Neural crest cell (in vitro differentiated cells): ENCODE measurements around the gene PRR35. TPM values are rescaled to one million over a fixed set of nuclear protein-coding genes. Genes with fewer than 3 reads are reported as not detected.

ENCODE experiments used
- DNase-seq: peaks from one replicate; pipeline ENCODE4 v3.0.0; 2021; ENCODE audit warnings: low read depth, mixed read lengths, low spot score
- H3K27ac Mint-ChIP-seq: one replicate; pipeline ENCODE4 v1.8.0; 2021; ENCODE audit warnings: mild to moderate bottlenecking, mixed read lengths; ENCODE audit not compliant: unreplicated experiment
- H3K27me3 Mint-ChIP-seq: 2 replicates; pipeline ENCODE4 v1.8.0; 2021; ENCODE audit warnings: low read depth, mild to moderate bottlenecking, mixed read lengths
- H3K36me3 Mint-ChIP-seq: 2 replicates; pipeline ENCODE4 v1.8.0; 2021; ENCODE audit warnings: low read depth, mild to moderate bottlenecking, mixed read lengths
- H3K4me1 Mint-ChIP-seq: 2 replicates; pipeline ENCODE4 v1.8.0; 2021; ENCODE audit warnings: mixed read lengths
- H3K4me3 Mint-ChIP-seq: one replicate; pipeline ENCODE4 v1.8.0; 2021; ENCODE audit warnings: mild to moderate bottlenecking, mixed read lengths
- H3K9me3 Mint-ChIP-seq: 2 replicates; pipeline ENCODE4 v1.8.0; 2021; ENCODE audit warnings: mixed read lengths
- CTCF ChIP-seq: fragments of 200-600 bp; sonication (generic); conservative IDR thresholded peaks from 2 replicates; pipeline ENCODE4 v1.5.0; 2021; ENCODE audit warnings: antibody characterized with exemption, mild to moderate bottlenecking
- total RNA-seq: library from RNA; stranded (reverse); gene quantifications from 2 replicates; pipeline ENCODE4 v1.2.1, GENCODE V29; 2021

PRR35 gene
- total RNA-seq, 1 donor from 2014 or later, result not detected

- no peak overlapping the region for H3K27ac Mint-ChIP-seq
- DNase-seq, result no peak
- H3K9me3 Mint-ChIP-seq, result no peaks in the 10 kb centered on the region
- H3K4me3 Mint-ChIP-seq, result peak overlapping the region; percentile 23
- TF ChIP-seq CTCF, result no peak
- H3K36me3 Mint-ChIP-seq, result no peaks in the 10 kb centered on the region
- H3K4me1 Mint-ChIP-seq, result peaks cover 10% of the 10 kb centered on the region
- peaks cover 43% of the 10 kb centered on the region for H3K27me3 Mint-ChIP-seq
Measured at GRCh38 chr16:558298-559020, 1.7 kb upstream of the PRR35 start.

- Mint-ChIP-seq H3K27ac (no peak overlapping the region), H3K4me1 (peaks cover 10% of the 10 kb centered on the region)
Measured at GRCh38 chr16:559021-559380, 1.2 kb upstream of the PRR35 start.

GRCh38 chr16:559411-560203 lies 587 bp upstream of the PRR35 start:
- H3K27ac Mint-ChIP-seq, result no peak overlapping the region
- H3K27me3 Mint-ChIP-seq, result peaks cover 43% of the 10 kb centered on the region
- no peak overlapping the region for H3K4me3 Mint-ChIP-seq
- peaks cover 5% of the 10 kb centered on the region for H3K4me1 Mint-ChIP-seq
- H3K9me3 Mint-ChIP-seq, result no peaks in the 10 kb centered on the region
- no peak for TF ChIP-seq CTCF
- H3K36me3 Mint-ChIP-seq, result no peaks in the 10 kb centered on the region
- DNase-seq, result no peak

More at GRCh38 chr16:559021-559380, 1.2 kb upstream of the PRR35 start:
- TF ChIP-seq CTCF, result no peak
- no peak for DNase-seq
- peaks cover 43% of the 10 kb centered on the region for H3K27me3 Mint-ChIP-seq
- H3K4me3 Mint-ChIP-seq, result no peak overlapping the region
- no peaks in the 10 kb centered on the region for H3K9me3 Mint-ChIP-seq
- H3K36me3 Mint-ChIP-seq, result no peaks in the 10 kb centered on the region

GRCh38 chr16:560701-561412 lies 663 bp downstream of the PRR35 start:
- no peak for TF ChIP-seq CTCF
- peaks cover 43% of the 10 kb centered on the region for H3K27me3 Mint-ChIP-seq
- no peaks in the 10 kb centered on the region for H3K9me3 Mint-ChIP-seq
- DNase-seq, result no peak
- H3K27ac Mint-ChIP-seq, result no peak overlapping the region
- no peaks in the 10 kb centered on the region for H3K36me3 Mint-ChIP-seq
- H3K4me3 Mint-ChIP-seq, result no peak overlapping the region
- H3K4me1 Mint-ChIP-seq, result peaks cover 4% of the 10 kb centered on the region

- Mint-ChIP-seq H3K9me3 (no peaks in the 10 kb centered on the region), H3K27me3 (peaks cover 43% of the 10 kb centered on the region), H3K4me1 (peaks cover 4% of the 10 kb centered on the region), H3K27ac (no peak overlapping the region), H3K4me3 (no peak overlapping the region), H3K36me3 (no peaks in the 10 kb centered on the region)
- DNase-seq, result no peak
- TF ChIP-seq CTCF, result no peak
Measured at GRCh38 chr16:561413-561794, 1.2 kb downstream of the PRR35 start.
